Measurements from ENCODE around the gene CAMTA1. TPM values are rescaled to one million over a fixed set of nuclear protein-coding genes. Genes with fewer than 3 reads are reported as not detected.

Gene CAMTA1
- total RNA-seq, 2 donors from 2014 or later: 100 to 102 TPM

DNA sequence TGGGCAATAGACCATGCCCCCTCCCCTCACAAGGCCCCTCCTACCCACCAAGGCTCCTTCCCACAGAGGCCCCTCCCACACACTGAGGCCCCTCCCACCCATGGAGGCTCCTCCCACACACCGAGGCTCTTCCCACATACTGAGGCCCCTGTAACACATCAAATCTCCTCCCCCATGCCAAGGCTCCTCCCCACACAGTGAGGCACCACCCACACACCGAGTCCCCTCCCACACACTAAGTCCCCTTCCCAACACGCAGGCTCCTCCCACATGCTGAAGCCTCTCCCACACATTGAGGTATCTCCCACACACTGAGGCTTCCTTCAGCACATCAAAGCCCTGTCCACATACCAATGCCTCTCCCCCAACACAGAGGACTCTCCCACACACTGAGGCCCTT lies 391.8 kb downstream of the CAMTA1 start:
- no peaks in the 10 kb centered on the region for H3K4me1 ChIP-seq (replicated peaks)
- DNase-seq (ENCODE audit: low spot score): no peak
- H3K27me3 ChIP-seq (replicated peaks; ENCODE audit: insufficient read depth): peaks cover 2% of the 10 kb centered on the region
- H3K4me3 ChIP-seq: no peak overlapping the region
- 88% methylated on average over 3 of the region's 3 CpGs for WGBS
- intact Hi-C loops (cut with DNase I): no loop called here
- no peaks in the 10 kb centered on the region for H3K36me3 ChIP-seq
- H3K27ac ChIP-seq: no peak overlapping the region
- TF ChIP-seq POLR2A (IDR thresholded peaks at IDR 0.05) (no peak), POLR2AphosphoS5 (IDR thresholded peaks at IDR 0.05) (no peak)
- TF ChIP-seq, protein P1, sequence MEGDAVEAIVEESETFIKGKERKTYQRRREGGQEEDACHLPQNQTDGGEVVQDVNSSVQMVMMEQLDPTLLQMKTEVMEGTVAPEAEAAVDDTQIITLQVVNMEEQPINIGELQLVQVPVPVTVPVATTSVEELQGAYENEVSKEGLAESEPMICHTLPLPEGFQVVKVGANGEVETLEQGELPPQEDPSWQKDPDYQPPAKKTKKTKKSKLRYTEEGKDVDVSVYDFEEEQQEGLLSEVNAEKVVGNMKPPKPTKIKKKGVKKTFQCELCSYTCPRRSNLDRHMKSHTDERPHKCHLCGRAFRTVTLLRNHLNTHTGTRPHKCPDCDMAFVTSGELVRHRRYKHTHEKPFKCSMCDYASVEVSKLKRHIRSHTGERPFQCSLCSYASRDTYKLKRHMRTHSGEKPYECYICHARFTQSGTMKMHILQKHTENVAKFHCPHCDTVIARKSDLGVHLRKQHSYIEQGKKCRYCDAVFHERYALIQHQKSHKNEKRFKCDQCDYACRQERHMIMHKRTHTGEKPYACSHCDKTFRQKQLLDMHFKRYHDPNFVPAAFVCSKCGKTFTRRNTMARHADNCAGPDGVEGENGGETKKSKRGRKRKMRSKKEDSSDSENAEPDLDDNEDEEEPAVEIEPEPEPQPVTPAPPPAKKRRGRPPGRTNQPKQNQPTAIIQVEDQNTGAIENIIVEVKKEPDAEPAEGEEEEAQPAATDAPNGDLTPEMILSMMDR (IDR thresholded peaks at IDR 0.05): no peak
- H3K9me3 ChIP-seq: no peaks in the 10 kb centered on the region

DNA sequence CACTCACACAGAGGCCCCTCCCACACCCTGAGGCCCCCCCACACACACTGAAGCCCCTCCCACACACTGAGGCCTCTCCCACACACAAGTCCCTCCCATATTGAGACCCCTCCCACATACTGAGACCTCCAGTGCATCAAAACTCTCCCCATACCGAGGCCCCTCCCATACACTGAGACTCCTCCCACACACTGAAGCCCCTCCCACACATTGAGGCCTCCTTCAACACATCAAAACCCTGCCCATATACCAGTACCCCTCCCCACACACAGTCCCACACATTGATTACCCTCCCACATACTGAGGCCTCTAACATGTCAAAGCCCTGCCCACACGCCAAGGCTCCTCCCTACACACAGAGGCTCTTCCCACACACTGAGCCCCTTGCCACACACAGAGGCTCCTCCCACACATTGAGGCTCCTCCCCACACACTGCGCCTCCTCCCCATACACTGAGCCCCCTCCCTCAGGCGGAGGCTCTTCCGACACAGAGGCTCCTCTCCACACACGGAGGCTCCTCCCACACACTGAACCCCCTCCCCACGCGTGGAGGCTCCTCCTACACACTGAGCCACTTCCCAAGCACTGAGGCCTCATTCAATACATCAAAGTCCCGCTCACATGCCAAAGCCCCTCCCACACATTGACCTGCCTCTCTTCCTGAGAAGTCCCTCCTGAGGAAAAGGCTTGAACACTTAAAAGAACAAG lies 392.3 kb downstream of the CAMTA1 start:
- 56% methylated on average over 9 of the region's 9 CpGs for WGBS
- TF ChIP-seq, protein P1 (IDR thresholded peaks at IDR 0.05): no peak
- TF ChIP-seq POLR2A (IDR thresholded peaks at IDR 0.05) (no peak), POLR2AphosphoS5 (IDR thresholded peaks at IDR 0.05) (no peak)
- Histone ChIP-seq H3K27me3 (replicated peaks; ENCODE audit: insufficient read depth) (peaks cover 2% of the 10 kb centered on the region), H3K4me3 (no peak overlapping the region), H3K27ac (no peak overlapping the region), H3K9me3 (no peaks in the 10 kb centered on the region), H3K4me1 (replicated peaks) (no peaks in the 10 kb centered on the region), H3K36me3 (no peaks in the 10 kb centered on the region)
- DNase-seq (ENCODE audit: low spot score): no peak
- intact Hi-C loops (cut with DNase I): no loop called here

DNA sequence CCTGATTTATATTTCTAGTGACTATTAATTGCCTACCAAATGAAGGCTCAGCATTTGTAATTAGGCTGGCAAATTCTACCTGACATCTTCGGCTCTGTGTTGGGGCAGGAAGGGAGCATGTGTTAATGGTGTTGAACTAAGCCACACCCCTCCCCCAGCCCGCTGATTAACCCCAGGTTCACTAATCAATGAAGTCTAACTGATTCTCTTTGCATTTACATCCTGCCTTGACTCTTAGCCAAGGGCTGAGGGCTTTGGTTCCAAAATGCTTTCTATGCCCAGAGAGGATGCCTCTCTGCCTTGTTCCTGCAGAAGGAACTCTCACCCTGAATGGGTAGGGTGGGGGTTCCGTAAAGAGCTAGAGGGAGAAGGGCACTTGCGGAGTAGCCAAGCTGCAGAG lies 393.1 kb downstream of the CAMTA1 start:
- H3K4me3 ChIP-seq: no peak overlapping the region
- H3K36me3 ChIP-seq: no peaks in the 10 kb centered on the region
- intact Hi-C loops (cut with DNase I): no loop called here
- peaks cover 2% of the 10 kb centered on the region for H3K27me3 ChIP-seq (replicated peaks; ENCODE audit: insufficient read depth)
- 51% methylated on average over 4 of the region's 4 CpGs for WGBS
- no peaks in the 10 kb centered on the region for H3K9me3 ChIP-seq
- H3K27ac ChIP-seq: no peak overlapping the region
- H3K4me1 ChIP-seq (replicated peaks): no peaks in the 10 kb centered on the region
- TF ChIP-seq POLR2AphosphoS5 (IDR thresholded peaks at IDR 0.05): no peak
- TF ChIP-seq POLR2A (IDR thresholded peaks at IDR 0.05): no peak
- TF ChIP-seq, protein P1 (IDR thresholded peaks at IDR 0.05): no peak
- DNase-seq (ENCODE audit: low spot score): no peak

DNA sequence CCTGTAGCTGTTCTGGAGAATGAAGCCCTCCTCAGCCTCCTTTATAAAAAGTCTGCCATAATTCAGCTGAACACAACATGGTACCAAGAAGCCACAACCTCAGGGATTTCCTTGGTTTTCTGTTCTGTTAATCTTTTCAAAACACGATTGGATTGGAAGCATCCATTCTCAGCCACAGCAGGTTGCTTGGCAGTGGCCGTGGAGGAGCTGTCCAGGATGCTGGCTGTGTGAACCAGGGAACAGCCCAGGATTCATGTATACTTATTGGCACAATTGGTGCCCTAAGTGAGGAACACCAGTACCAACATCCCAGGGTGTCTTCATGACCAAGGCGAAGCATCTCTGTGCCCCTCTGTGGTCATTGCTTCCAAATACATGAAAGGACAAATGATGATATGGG lies 393.5 kb downstream of the CAMTA1 start:
- Histone ChIP-seq H3K4me3 (no peak overlapping the region), H3K27ac (no peak overlapping the region), H3K9me3 (no peaks in the 10 kb centered on the region), H3K36me3 (no peaks in the 10 kb centered on the region), H3K27me3 (replicated peaks; ENCODE audit: insufficient read depth) (peaks cover 2% of the 10 kb centered on the region), H3K4me1 (replicated peaks) (no peaks in the 10 kb centered on the region)
- TF ChIP-seq POLR2AphosphoS5 (IDR thresholded peaks at IDR 0.05) (no peak), POLR2A (IDR thresholded peaks at IDR 0.05) (no peak)
- TF ChIP-seq, protein P1 (IDR thresholded peaks at IDR 0.05): no peak
- no peak for DNase-seq (ENCODE audit: low spot score)
- intact Hi-C loops (cut with DNase I): no loop called here
- WGBS: 61% methylated on average over 3 of the region's 3 CpGs

DNA sequence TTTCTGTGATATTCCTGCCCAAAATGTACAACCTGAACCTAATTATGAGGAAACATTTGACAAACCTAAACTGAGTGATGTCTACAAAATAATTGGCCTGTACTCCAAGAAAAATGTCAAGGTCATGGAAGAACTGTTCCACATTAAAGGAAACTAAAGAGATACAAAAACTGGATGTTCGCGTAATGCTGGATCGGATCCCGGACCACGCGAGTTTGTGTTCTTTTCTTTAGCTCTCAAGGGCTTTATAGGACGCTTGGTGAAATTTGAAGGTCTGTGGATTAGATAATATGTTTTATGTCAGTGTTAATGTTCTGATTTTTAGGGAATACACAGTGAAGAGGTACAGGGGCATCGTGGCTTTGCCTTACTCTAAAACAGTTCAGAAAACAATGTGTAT lies 400.5 kb downstream of the CAMTA1 start:
- WGBS: 54% methylated on average over 8 of the region's 8 CpGs
- TF ChIP-seq POLR2A (IDR thresholded peaks at IDR 0.05): no peak
- TF ChIP-seq, protein P1 (IDR thresholded peaks at IDR 0.05): no peak
- no peak for TF ChIP-seq POLR2AphosphoS5 (IDR thresholded peaks at IDR 0.05)
- Histone ChIP-seq H3K27ac (no peak overlapping the region), H3K4me3 (no peak overlapping the region), H3K36me3 (no peaks in the 10 kb centered on the region), H3K9me3 (no peaks in the 10 kb centered on the region), H3K4me1 (replicated peaks) (no peaks in the 10 kb centered on the region), H3K27me3 (replicated peaks; ENCODE audit: insufficient read depth) (no peaks in the 10 kb centered on the region)
- no peak for DNase-seq (ENCODE audit: low spot score)
- intact Hi-C loops (cut with DNase I): no loop called here

Data from prostate gland (tissue), 2 donors.